H9 (cell line): Measurements from ENCODE around the gene RASGRP3. TPM values are rescaled to one million over a fixed set of nuclear protein-coding genes. Genes with fewer than 3 reads are reported as not detected.

Experiments used
- DNase-seq: peaks from one replicate; pipeline ENCODE4 v3.0.0-alpha.2; 2017
- H2AFZ ChIP-seq: one replicate; pipeline ENCODE4 v1.6.1; 2013; ENCODE audit warnings: mild to moderate bottlenecking, low read length, control low read depth, moderate library complexity
- H2AK5ac ChIP-seq: 2 replicates; pipeline ENCODE4 v1.6.1; 2013; ENCODE audit warnings: low read length, control low read depth, mixed read lengths; ENCODE audit not compliant: insufficient read length
- H2BK120ac ChIP-seq: one replicate; pipeline ENCODE4 v1.6.1; 2013; ENCODE audit warnings: low read depth, mild to moderate bottlenecking, low read length, control low read depth, inconsistent platforms; ENCODE audit not compliant: poor library complexity, severe bottlenecking
- H2BK12ac ChIP-seq: 2 replicates; pipeline ENCODE4 v1.6.1; 2013; ENCODE audit warnings: low read length, control low read depth, mixed read lengths, low read depth; ENCODE audit not compliant: insufficient read length
- H2BK15ac ChIP-seq: 2 replicates; pipeline ENCODE4 v1.6.1; 2013; ENCODE audit warnings: low read depth, low read length, control low read depth
- H2BK20ac ChIP-seq: one replicate; pipeline ENCODE4 v1.6.1; 2013; ENCODE audit warnings: low read depth, mild to moderate bottlenecking, low read length, control low read depth, inconsistent platforms; ENCODE audit not compliant: poor library complexity, severe bottlenecking
- H2BK5ac ChIP-seq: 2 replicates; pipeline ENCODE4 v1.6.1; 2013; ENCODE audit warnings: low read length, control low read depth, mixed read lengths; ENCODE audit not compliant: insufficient read length
- H3K14ac ChIP-seq: 2 replicates; pipeline ENCODE4 v1.6.1; 2013; ENCODE audit warnings: low read length, control low read depth; ENCODE audit not compliant: insufficient read depth
- H3K18ac ChIP-seq: 2 replicates; pipeline ENCODE4 v1.6.1; 2013; ENCODE audit warnings: low read depth, mild to moderate bottlenecking, mixed read lengths, low read length, control low read depth; ENCODE audit not compliant: insufficient read length
- H3K23ac ChIP-seq: 2 replicates; pipeline ENCODE4 v1.6.1; 2013; ENCODE audit warnings: low read length, control low read depth, mixed read lengths, low read depth; ENCODE audit not compliant: insufficient read length
- H3K23me2 ChIP-seq: 2 replicates; pipeline ENCODE4 v1.6.1; 2013; ENCODE audit warnings: low read depth, mild to moderate bottlenecking, mixed read lengths, low read length, control low read depth; ENCODE audit not compliant: insufficient read length, poor library complexity, severe bottlenecking
- H3K27ac ChIP-seq: 2 replicates; pipeline ENCODE4 v1.5.1; 2013; ENCODE audit warnings: low read length, control low read depth, mixed read lengths, low read depth; ENCODE audit not compliant: insufficient read length
- H3K27me3 ChIP-seq: 2 replicates; pipeline ENCODE4 v1.6.1; 2013; ENCODE audit warnings: low read length, control low read depth, inconsistent platforms; ENCODE audit not compliant: insufficient read depth
- H3K4ac ChIP-seq: 2 replicates; pipeline ENCODE4 v1.6.1; 2013; ENCODE audit warnings: low read depth, mild to moderate bottlenecking, control low read depth, inconsistent platforms, low read length, moderate library complexity
- H3K4me1 ChIP-seq: 2 replicates; pipeline ENCODE4 v1.6.1; 2013; ENCODE audit warnings: low read length, control low read depth, inconsistent platforms; ENCODE audit not compliant: insufficient read depth
- H3K4me2 ChIP-seq: 2 replicates; pipeline ENCODE4 v1.6.1; 2013; ENCODE audit warnings: low read length, control low read depth, mixed read lengths; ENCODE audit not compliant: insufficient read length, insufficient read depth
- H3K56ac ChIP-seq: 2 replicates; pipeline ENCODE4 v1.6.1; 2013; ENCODE audit warnings: low read depth, mild to moderate bottlenecking, mixed read lengths, low read length, control low read depth; ENCODE audit not compliant: insufficient read length
- H3K79me1 ChIP-seq: 2 replicates; pipeline ENCODE4 v1.6.1; 2013; ENCODE audit warnings: low read depth, mild to moderate bottlenecking, moderate library complexity, low read length, control low read depth, inconsistent platforms; ENCODE audit not compliant: insufficient read depth, poor library complexity, severe bottlenecking
- H3K79me2 ChIP-seq: 2 replicates; pipeline ENCODE4 v1.6.1; 2013; ENCODE audit warnings: low read length, control low read depth, inconsistent platforms; ENCODE audit not compliant: insufficient read depth
- H3K9ac ChIP-seq: 2 replicates; pipeline ENCODE4 v1.6.1; 2013; ENCODE audit warnings: low read length, control low read depth, mixed read lengths; ENCODE audit not compliant: insufficient read length; ENCODE audit errors: extremely low read depth
- H3K9me3 ChIP-seq: one replicate; pipeline ENCODE4 v1.6.1; 2013; ENCODE audit warnings: low read depth, low read length, inconsistent platforms; ENCODE audit not compliant: control insufficient read depth
- H3T11ph ChIP-seq: one replicate; pipeline ENCODE4 v1.6.1; 2013; ENCODE audit warnings: mild to moderate bottlenecking, low read length, control low read depth, inconsistent platforms
- H4K20me1 ChIP-seq: one replicate; pipeline ENCODE4 v1.6.1; 2013; ENCODE audit not compliant: control insufficient read depth, insufficient read length, insufficient read depth
- H4K5ac ChIP-seq: 2 replicates; pipeline ENCODE4 v1.6.1; 2013; ENCODE audit warnings: low read depth, mild to moderate bottlenecking, mixed read lengths, low read length, control low read depth; ENCODE audit not compliant: insufficient read length
- H4K8ac ChIP-seq: replicated peaks from 2 replicates; pipeline ENCODE4 v1.6.1; 2013; ENCODE audit warnings: low read length, control low read depth, mixed read lengths, low read depth; ENCODE audit not compliant: insufficient read length
- H4K91ac ChIP-seq: 2 replicates; pipeline ENCODE4 v1.6.1; 2013; ENCODE audit warnings: low read depth, mild to moderate bottlenecking, moderate library complexity, mixed read lengths, low read length, control low read depth; ENCODE audit not compliant: insufficient read length
- H3K27ac Mint-ChIP-seq, 3 experiments: 2 replicates in 2 of 3; 3 replicates in 1 of 3; pipeline ENCODE4 v1.8.0; 2020 to 2021; ENCODE audit warnings: mixed read lengths in 3 of 3, mild to moderate bottlenecking in 1 of 3, moderate library complexity in 1 of 3
- H3K27me3 Mint-ChIP-seq: 2 replicates; pipeline ENCODE4 v1.8.0; 2021; ENCODE audit warnings: low read depth, mild to moderate bottlenecking, moderate library complexity, mixed read lengths
- H3K36me3 Mint-ChIP-seq, 3 experiments: 2 replicates in 2 of 3; 3 replicates in 1 of 3; pipeline ENCODE4 v1.8.0; 2020 to 2021; ENCODE audit warnings: low read depth in 3 of 3, mixed read lengths in 3 of 3; ENCODE audit not compliant: insufficient read depth in 1 of 3
- H3K4me1 Mint-ChIP-seq, 2 experiments: 2 replicates each; pipeline ENCODE4 v1.8.0; 2020; ENCODE audit warnings: mixed read lengths in 2 of 2
- H3K4me3 Mint-ChIP-seq, 2 experiments: 2 replicates in 1 of 2; 3 replicates in 1 of 2; pipeline ENCODE4 v1.8.0; 2020 to 2021; ENCODE audit warnings: mild to moderate bottlenecking in 2 of 2, mixed read lengths in 2 of 2, moderate library complexity in 1 of 2
- H3K9me3 Mint-ChIP-seq, 2 experiments: 2 replicates in 1 of 2; 3 replicates in 1 of 2; pipeline ENCODE4 v1.8.0; 2020; ENCODE audit warnings: mild to moderate bottlenecking in 2 of 2, mixed read lengths in 2 of 2, moderate library complexity in 1 of 2
- WGBS: extraction: QIAGEN DNeasy Blood & Tissue Kit; methylation state at CpG from one replicate; pipeline ENCODE4 v1.1.7; 2013; ENCODE audit warnings: missing lambda C conversion rate, low lambda C conversion rate, mixed read lengths; ENCODE audit not compliant: insufficient read length; ENCODE audit errors: extremely low coverage; 5-methylcytosine and 5-hydroxymethylcytosine counted together
- total RNA-seq: library from RNA; stranded (reverse); gene quantifications from 2 replicates; pipeline ENCODE4 v1.2.1, GENCODE V29; 2021
- TF ChIP-seq, protein P1 (sequence below): fragments of 200-600 bp; sonication (generic); conservative IDR thresholded peaks from 3 replicates; pipeline ENCODE4 v1.8.0; 2021; ENCODE audit warnings: antibody characterized with exemption, mild to moderate bottlenecking

RASGRP3 gene
- total RNA-seq, 1 experiment from 2014 or later: not detected

GRCh38 chr2:33528441-33528950 is 52.0 kb downstream of the RASGRP3 start:
- no peak for DNase-seq
- Histone ChIP-seq H2BK12ac (no peak overlapping the region), H2AFZ (no peak overlapping the region), H2BK15ac (no peak overlapping the region), H3K9ac (no peak overlapping the region), H3K56ac (no peak overlapping the region), H4K91ac (no peak overlapping the region), H3K14ac (no peak overlapping the region), H3K4ac (no peak overlapping the region), H4K20me1 (no peaks in the 10 kb centered on the region), H2BK20ac (no peak overlapping the region), H3K18ac (no peak overlapping the region), H4K5ac (no peak overlapping the region), H3T11ph (no peak overlapping the region), H3K23ac (no peak overlapping the region), H2BK5ac (no peak overlapping the region), H3K79me1 (no peaks in the 10 kb centered on the region), H3K79me2 (no peaks in the 10 kb centered on the region), H3K27ac (no peak overlapping the region), H4K8ac (no peak overlapping the region), H2AK5ac (no peak overlapping the region), H3K4me2 (no peak overlapping the region), H3K9me3 (no peaks in the 10 kb centered on the region), H3K23me2 (no peaks in the 10 kb centered on the region), H3K4me1 (no peaks in the 10 kb centered on the region), H3K27me3 (no peaks in the 10 kb centered on the region), H2BK120ac (no peak overlapping the region)
- peaks cover 2% of the 10 kb centered on the region; the same call in 1 of the 2 replicates for H3K27me3 Mint-ChIP-seq
- no peak overlapping the region for H3K27ac Mint-ChIP-seq
- no CpG with 5 or more reads among the region's 2 CpGs for WGBS
- H3K4me1 Mint-ChIP-seq: no peaks in the 10 kb centered on the region
- TF ChIP-seq, protein P1, sequence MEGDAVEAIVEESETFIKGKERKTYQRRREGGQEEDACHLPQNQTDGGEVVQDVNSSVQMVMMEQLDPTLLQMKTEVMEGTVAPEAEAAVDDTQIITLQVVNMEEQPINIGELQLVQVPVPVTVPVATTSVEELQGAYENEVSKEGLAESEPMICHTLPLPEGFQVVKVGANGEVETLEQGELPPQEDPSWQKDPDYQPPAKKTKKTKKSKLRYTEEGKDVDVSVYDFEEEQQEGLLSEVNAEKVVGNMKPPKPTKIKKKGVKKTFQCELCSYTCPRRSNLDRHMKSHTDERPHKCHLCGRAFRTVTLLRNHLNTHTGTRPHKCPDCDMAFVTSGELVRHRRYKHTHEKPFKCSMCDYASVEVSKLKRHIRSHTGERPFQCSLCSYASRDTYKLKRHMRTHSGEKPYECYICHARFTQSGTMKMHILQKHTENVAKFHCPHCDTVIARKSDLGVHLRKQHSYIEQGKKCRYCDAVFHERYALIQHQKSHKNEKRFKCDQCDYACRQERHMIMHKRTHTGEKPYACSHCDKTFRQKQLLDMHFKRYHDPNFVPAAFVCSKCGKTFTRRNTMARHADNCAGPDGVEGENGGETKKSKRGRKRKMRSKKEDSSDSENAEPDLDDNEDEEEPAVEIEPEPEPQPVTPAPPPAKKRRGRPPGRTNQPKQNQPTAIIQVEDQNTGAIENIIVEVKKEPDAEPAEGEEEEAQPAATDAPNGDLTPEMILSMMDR: no peak
- 0 out of 7 replicates have a peak, but pooled peaks cover 0 to 2% (median 0%) of the 10 kb centered on the region in 3 experiments for H3K36me3 Mint-ChIP-seq
- no peak overlapping the region for H3K4me3 Mint-ChIP-seq
- H3K9me3 Mint-ChIP-seq: no peaks in the 10 kb centered on the region
